NCI-H748 (cell line): Measurements from ENCODE around the gene LRRN4CL.
A peak's percentile ranks its signal among the peaks of the same experiment; 100 is the strongest.
"Not testable (repeated sequence)": the region's sequence is repeated elsewhere in the genome, so short reads cannot be mapped to it uniquely, and the experiment has no call there.

Experiments
- DNase-seq: peaks from one replicate; lab custom pipeline; 2025; ENCODE audit not compliant: unreplicated experiment; lab: John Stamatoyannopoulos, UW

The LRRN4CL gene

GRCh38 chr11:62689421-62690183 is at the start of gene LRRN4CL:
Gene LRRN4CL, minus strand, starts transcription at chr11:62689530. Its CDS starts 1,022 bp downstream, at chr11:62688508.
- no peak for DNase-seq

GRCh38 chr11:62737196-62737595 is 47.9 kb upstream of the LRRN4CL start:
- no peak for DNase-seq

GRCh38 chr11:62732830-62733229 is 43.5 kb upstream of the LRRN4CL start:
- peak; percentile 16 for DNase-seq

GRCh38 chr11:62730076-62730475 is 40.7 kb upstream of the LRRN4CL start:
- not testable (repeated sequence) for DNase-seq

GRCh38 chr11:62728171-62728988 is 39.0 kb upstream of the LRRN4CL start, which contains the start of gene TTC9C:
Gene TTC9C, plus strand, starts transcription at chr11:62728486. Its CDS starts 363 bp downstream, at chr11:62728849.
- DNase-seq, result peak; percentile 84

- peak; percentile 99 for DNase-seq
Measured at GRCh38 chr11:62727872-62728170, 38.5 kb upstream of the LRRN4CL start.

GRCh38 chr11:62727165-62727871 is 38.0 kb upstream of the LRRN4CL start, which contains the start of gene HNRNPUL2:
Gene HNRNPUL2, minus strand, starts transcription at chr11:62727457. Its CDS starts 301 bp downstream, at chr11:62727156.
- peak; percentile 99 for DNase-seq

GRCh38 chr11:62726915-62727164 is 37.5 kb upstream of the LRRN4CL start:
- DNase-seq, result no peak

GRCh38 chr11:62726156-62726914 is 37.0 kb upstream of the LRRN4CL start:
- peak; percentile 45 for DNase-seq

- DNase-seq, result no peak
Measured at GRCh38 chr11:62725646-62726045, 36.3 kb upstream of the LRRN4CL start.

- no peak for DNase-seq
Measured at GRCh38 chr11:62724171-62724570, 34.8 kb upstream of the LRRN4CL start.

GRCh38 chr11:62721994-62722393 is 32.7 kb upstream of the LRRN4CL start:
- DNase-seq, result no peak

GRCh38 chr11:62719302-62719978 is 30.1 kb upstream of the LRRN4CL start:
- no peak for DNase-seq

GRCh38 chr11:62716816-62717215 is 27.5 kb upstream of the LRRN4CL start:
- no peak for DNase-seq

GRCh38 chr11:62716206-62716605 is 26.9 kb upstream of the LRRN4CL start:
- DNase-seq, result no peak

- no peak for DNase-seq
Measured at GRCh38 chr11:62715150-62716130, 26.1 kb upstream of the LRRN4CL start.

- DNase-seq, result no peak
Measured at GRCh38 chr11:62713343-62713742, 24.0 kb upstream of the LRRN4CL start.

GRCh38 chr11:62712861-62713260 is 23.5 kb upstream of the LRRN4CL start:
- DNase-seq, result no peak

- no peak for DNase-seq
Measured at GRCh38 chr11:62712276-62712812, 23.0 kb upstream of the LRRN4CL start.
